Chondrocyte (in vitro differentiated cells): Measurements from ENCODE around the gene DEPDC1. TPM values are rescaled to one million over a fixed set of nuclear protein-coding genes. Genes with fewer than 3 reads are reported as not detected.

ENCODE experiments used
- DNase-seq: peaks from one replicate; pipeline ENCODE4 v3.0.0; 2021; ENCODE audit warnings: mixed read lengths, low spot score
- H3K27ac Mint-ChIP-seq: one replicate; pipeline ENCODE4 v1.8.0; 2021; ENCODE audit warnings: mild to moderate bottlenecking, moderate library complexity, mixed read lengths; ENCODE audit not compliant: unreplicated experiment
- H3K27me3 Mint-ChIP-seq: 2 replicates; pipeline ENCODE4 v1.8.0; 2021; ENCODE audit warnings: low read depth, mixed read lengths
- H3K36me3 Mint-ChIP-seq: 2 replicates; pipeline ENCODE4 v1.8.0; 2021; ENCODE audit warnings: low read depth, mixed read lengths
- H3K4me1 Mint-ChIP-seq: 2 replicates; pipeline ENCODE4 v1.8.0; 2021; ENCODE audit warnings: low read depth, mild to moderate bottlenecking, mixed read lengths
- H3K4me3 Mint-ChIP-seq: one replicate; pipeline ENCODE4 v1.8.0; 2021; ENCODE audit warnings: mild to moderate bottlenecking, moderate library complexity, mixed read lengths; ENCODE audit not compliant: unreplicated experiment
- H3K9me3 Mint-ChIP-seq: 2 replicates; pipeline ENCODE4 v1.8.0; 2021; ENCODE audit warnings: low read depth, mixed read lengths
- total RNA-seq: library from RNA; stranded (reverse); gene quantifications from 3 replicates; pipeline ENCODE4 v1.2.1, GENCODE V29; 2021
- TF ChIP-seq, protein P1 (sequence below): fragments of 200-600 bp; sonication (generic); IDR thresholded peaks from 2 replicates; pipeline ENCODE4 v1.5.0; 2021; ENCODE audit warnings: antibody characterized with exemption, mild to moderate bottlenecking, moderate library complexity

The DEPDC1 gene
- total RNA-seq, 1 donor from 2014 or later: 4.7 TPM

DNA sequence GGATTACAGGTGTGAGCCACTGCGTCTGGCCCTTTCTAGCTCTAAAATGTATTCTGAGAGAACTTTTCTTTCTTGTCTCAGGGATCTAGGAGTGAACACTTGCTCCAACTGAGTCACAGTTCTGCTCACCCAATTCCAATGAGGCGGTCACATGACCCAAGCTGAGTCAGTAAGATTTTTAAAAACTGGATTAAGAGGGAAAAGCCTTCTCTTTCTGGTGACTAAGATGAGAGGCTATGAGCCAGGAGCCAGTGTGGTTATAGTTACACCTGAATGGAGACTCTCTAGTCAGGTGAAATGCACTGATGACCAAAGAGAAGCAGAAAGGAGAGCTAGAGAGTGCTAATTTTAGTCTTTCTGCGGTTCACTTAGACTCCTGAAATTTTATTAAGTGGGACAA, 9.5 kb upstream of the DEPDC1 start:
- Mint-ChIP-seq H3K36me3 (peaks cover 6% of the 10 kb centered on the region), H3K9me3 (peaks cover 24% of the 10 kb centered on the region), H3K4me1 (no peaks in the 10 kb centered on the region), H3K27me3 (no peaks in the 10 kb centered on the region), H3K27ac (no peak overlapping the region), H3K4me3 (no peak overlapping the region)
- TF ChIP-seq, protein P1, sequence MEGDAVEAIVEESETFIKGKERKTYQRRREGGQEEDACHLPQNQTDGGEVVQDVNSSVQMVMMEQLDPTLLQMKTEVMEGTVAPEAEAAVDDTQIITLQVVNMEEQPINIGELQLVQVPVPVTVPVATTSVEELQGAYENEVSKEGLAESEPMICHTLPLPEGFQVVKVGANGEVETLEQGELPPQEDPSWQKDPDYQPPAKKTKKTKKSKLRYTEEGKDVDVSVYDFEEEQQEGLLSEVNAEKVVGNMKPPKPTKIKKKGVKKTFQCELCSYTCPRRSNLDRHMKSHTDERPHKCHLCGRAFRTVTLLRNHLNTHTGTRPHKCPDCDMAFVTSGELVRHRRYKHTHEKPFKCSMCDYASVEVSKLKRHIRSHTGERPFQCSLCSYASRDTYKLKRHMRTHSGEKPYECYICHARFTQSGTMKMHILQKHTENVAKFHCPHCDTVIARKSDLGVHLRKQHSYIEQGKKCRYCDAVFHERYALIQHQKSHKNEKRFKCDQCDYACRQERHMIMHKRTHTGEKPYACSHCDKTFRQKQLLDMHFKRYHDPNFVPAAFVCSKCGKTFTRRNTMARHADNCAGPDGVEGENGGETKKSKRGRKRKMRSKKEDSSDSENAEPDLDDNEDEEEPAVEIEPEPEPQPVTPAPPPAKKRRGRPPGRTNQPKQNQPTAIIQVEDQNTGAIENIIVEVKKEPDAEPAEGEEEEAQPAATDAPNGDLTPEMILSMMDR: no peak
- DNase-seq: no peak

DNA sequence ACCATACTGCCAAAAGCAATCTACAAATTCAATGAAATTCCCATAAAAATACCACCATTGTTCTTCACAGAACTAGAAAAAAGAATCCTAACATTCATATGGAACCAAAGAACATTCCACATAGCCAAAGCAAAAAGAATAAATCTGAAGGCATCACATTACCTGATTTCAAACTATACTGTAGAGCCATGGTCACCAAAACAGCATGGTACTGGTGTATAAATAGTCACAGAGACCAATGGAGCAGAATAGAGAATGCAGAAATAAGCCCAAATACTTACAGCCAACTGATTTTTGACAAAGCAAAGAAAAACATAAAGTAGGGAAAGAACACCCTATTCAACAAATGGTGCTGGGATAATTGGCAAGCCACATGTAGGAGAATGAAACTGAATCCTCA, 6.2 kb upstream of the DEPDC1 start:
- peaks cover 24% of the 10 kb centered on the region for H3K9me3 Mint-ChIP-seq
- H3K4me3 Mint-ChIP-seq: no peak overlapping the region
- H3K27me3 Mint-ChIP-seq: no peaks in the 10 kb centered on the region
- TF ChIP-seq, protein P1: no peak
- H3K27ac Mint-ChIP-seq: no peak overlapping the region
- H3K36me3 Mint-ChIP-seq: peaks cover 6% of the 10 kb centered on the region
- H3K4me1 Mint-ChIP-seq: no peaks in the 10 kb centered on the region
- DNase-seq: no peak

DNA sequence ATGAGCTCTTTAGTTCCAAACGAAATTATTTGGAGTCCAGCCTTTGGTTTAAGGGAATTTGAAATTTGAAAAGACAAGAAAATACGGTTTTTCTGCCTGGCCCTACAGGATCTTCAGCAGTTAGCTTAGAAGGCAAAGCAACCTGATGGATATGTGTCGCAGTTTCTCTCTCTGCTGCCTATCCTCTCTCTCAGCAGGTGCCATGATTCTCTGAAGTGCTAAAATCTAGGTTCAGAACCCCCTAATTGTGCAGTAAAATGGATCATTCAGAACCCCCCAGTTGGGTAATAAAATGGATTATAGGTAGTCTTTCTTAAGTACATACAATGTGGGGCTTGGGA, 446 bp upstream of the DEPDC1 start:
- H3K36me3 Mint-ChIP-seq: peaks cover 2% of the 10 kb centered on the region
- peak overlapping the region; percentile 52 for H3K27ac Mint-ChIP-seq
- peaks cover 5% of the 10 kb centered on the region for H3K9me3 Mint-ChIP-seq
- H3K4me1 Mint-ChIP-seq: peaks cover 16% of the 10 kb centered on the region
- peak overlapping the region; percentile 89 for H3K4me3 Mint-ChIP-seq
- no peak for DNase-seq
- no peaks in the 10 kb centered on the region for H3K27me3 Mint-ChIP-seq
- TF ChIP-seq, protein P1: no peak

DNA sequence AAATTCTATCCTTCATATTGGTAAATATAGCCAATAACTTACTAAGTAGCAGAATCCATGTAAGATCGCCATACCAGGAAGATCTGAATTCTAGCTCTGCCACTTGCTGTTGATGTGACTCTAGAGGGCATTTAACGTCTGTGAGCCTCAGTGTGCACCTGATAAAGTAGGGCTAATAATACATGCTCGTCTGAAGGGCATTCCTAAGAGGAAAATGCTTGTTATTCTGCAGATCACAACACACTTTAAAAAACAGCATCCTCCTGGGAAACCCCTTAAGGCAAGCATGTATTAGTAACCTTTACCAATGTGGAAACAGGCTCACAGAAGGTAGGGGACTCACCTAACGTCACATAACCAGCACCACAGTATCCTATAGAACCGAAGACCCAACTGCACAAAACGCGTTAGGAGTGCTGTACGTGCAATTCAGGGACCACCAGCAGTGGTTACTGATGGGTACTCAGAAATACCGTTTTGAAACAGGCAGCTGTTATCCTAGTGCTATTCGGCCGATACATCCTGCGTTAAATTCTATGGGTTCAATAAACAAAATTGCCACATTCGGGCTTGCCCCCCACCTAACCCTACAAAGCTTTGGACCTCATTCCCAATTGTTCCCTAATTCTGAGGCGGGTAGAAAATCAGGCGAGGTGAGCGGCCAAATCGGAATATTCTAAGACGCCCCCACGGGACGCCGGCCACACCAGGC, 758 bp downstream of the DEPDC1 start:
- Mint-ChIP-seq H3K9me3 (no peaks in the 10 kb centered on the region), H3K4me3 (peak overlapping the region; percentile 89), H3K27me3 (no peaks in the 10 kb centered on the region), H3K27ac (peak overlapping the region; percentile 72), H3K4me1 (peaks cover 16% of the 10 kb centered on the region), H3K36me3 (no peaks in the 10 kb centered on the region)
- DNase-seq: no peak
- TF ChIP-seq, protein P1: no peak

DNA sequence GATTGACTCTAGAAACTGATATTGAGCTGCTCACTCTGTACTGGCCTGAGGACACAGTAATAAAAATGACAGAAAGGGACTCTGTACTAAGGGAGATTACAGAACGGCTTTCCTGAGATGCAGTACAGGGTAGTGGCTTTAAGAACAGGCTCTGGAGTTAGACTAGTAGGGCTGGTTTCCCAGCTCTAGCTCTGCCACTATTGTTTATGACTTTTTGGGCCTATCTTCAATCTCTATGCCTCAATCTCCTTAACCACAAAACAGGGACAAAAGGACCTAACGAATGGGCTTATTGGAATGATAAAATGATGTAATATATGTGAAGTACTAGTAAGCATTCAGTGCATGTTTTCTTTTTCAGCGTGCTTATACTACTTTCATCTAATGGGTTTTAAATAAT, 1.4 kb downstream of the DEPDC1 start:
- TF ChIP-seq, protein P1: no peak
- no peaks in the 10 kb centered on the region for H3K9me3 Mint-ChIP-seq
- no peak for DNase-seq
- no peaks in the 10 kb centered on the region for H3K27me3 Mint-ChIP-seq
- peaks cover 16% of the 10 kb centered on the region for H3K4me1 Mint-ChIP-seq
- H3K36me3 Mint-ChIP-seq: no peaks in the 10 kb centered on the region
- H3K4me3 Mint-ChIP-seq: peak overlapping the region; percentile 89
- H3K27ac Mint-ChIP-seq: no peak overlapping the region
